ENCODE results near the gene MUC5B.
A peak's percentile ranks its signal among the peaks of the same experiment; 100 is the strongest.
"Not testable (repeated sequence)": the region's sequence is repeated elsewhere in the genome, so short reads cannot be mapped to it uniquely, and the experiment has no call there.

MUC5B gene

GRCh38 chr11:1189816-1190215, 33.0 kb upstream of the MUC5B start:
- in situ Hi-C loops (cut with MboI; ENCODE audit: low pct_unique_long_range_greater_than_20kb, low sequenced_read_pairs): not testable (repeated sequence)

GRCh38 chr11:1191786-1192470, 30.9 kb upstream of the MUC5B start:
- in situ Hi-C loops (cut with MboI; ENCODE audit: low pct_unique_long_range_greater_than_20kb, low sequenced_read_pairs); DNase-seq: not testable (repeated sequence)

More at GRCh38 chr11:1189816-1190215, 33.0 kb upstream of the MUC5B start:
- not testable (repeated sequence) for DNase-seq

- no peak for DNase-seq
- in situ Hi-C loops (cut with MboI; ENCODE audit: low pct_unique_long_range_greater_than_20kb, low sequenced_read_pairs): no loop called here
These were observed 30.0 kb upstream of the MUC5B start for GRCh38 chr11:1192741-1193325.

- in situ Hi-C loops (cut with MboI; ENCODE audit: low pct_unique_long_range_greater_than_20kb, low sequenced_read_pairs): no loop called here
- no peak for DNase-seq
These were observed 29.3 kb upstream of the MUC5B start for GRCh38 chr11:1193326-1194230.

- DNase-seq: no peak
- in situ Hi-C loops (cut with MboI; ENCODE audit: low pct_unique_long_range_greater_than_20kb, low sequenced_read_pairs): no loop called here
These were observed 28.5 kb upstream of the MUC5B start for GRCh38 chr11:1194231-1194976.

GRCh38 chr11:1194977-1195681, 27.7 kb upstream of the MUC5B start:
- DNase-seq: no peak
- in situ Hi-C loops (cut with MboI; ENCODE audit: low pct_unique_long_range_greater_than_20kb, low sequenced_read_pairs): no loop called here

GRCh38 chr11:1195682-1196515, 27.0 kb upstream of the MUC5B start:
- in situ Hi-C loops (cut with MboI; ENCODE audit: low pct_unique_long_range_greater_than_20kb, low sequenced_read_pairs): no loop called here
- DNase-seq: no peak

GRCh38 chr11:1196516-1197391, 26.1 kb upstream of the MUC5B start:
- in situ Hi-C loops (cut with MboI; ENCODE audit: low pct_unique_long_range_greater_than_20kb, low sequenced_read_pairs): no loop called here
- no peak for DNase-seq

- in situ Hi-C loops (cut with MboI; ENCODE audit: low pct_unique_long_range_greater_than_20kb, low sequenced_read_pairs): no loop called here
- DNase-seq: no peak
These were observed 25.4 kb upstream of the MUC5B start for GRCh38 chr11:1197431-1197885.

GRCh38 chr11:1197886-1198560, 24.8 kb upstream of the MUC5B start:
- DNase-seq: no peak
- in situ Hi-C loops (cut with MboI; ENCODE audit: low pct_unique_long_range_greater_than_20kb, low sequenced_read_pairs): no loop called here

GRCh38 chr11:1198561-1199240, 24.2 kb upstream of the MUC5B start:
- peak; percentile 15 for DNase-seq
- in situ Hi-C loops (cut with MboI; ENCODE audit: low pct_unique_long_range_greater_than_20kb, low sequenced_read_pairs): no loop called here

GRCh38 chr11:1199241-1199750, 23.6 kb upstream of the MUC5B start:
- in situ Hi-C loops (cut with MboI; ENCODE audit: low pct_unique_long_range_greater_than_20kb, low sequenced_read_pairs): no loop called here
- DNase-seq: no peak

GRCh38 chr11:1199751-1200610, 22.9 kb upstream of the MUC5B start:
- in situ Hi-C loops (cut with MboI; ENCODE audit: low pct_unique_long_range_greater_than_20kb, low sequenced_read_pairs): no loop called here

GRCh38 chr11:1200611-1201191, 22.2 kb upstream of the MUC5B start:
- DNase-seq: no peak
- in situ Hi-C loops (cut with MboI; ENCODE audit: low pct_unique_long_range_greater_than_20kb, low sequenced_read_pairs): no loop called here

More at GRCh38 chr11:1199751-1200610, 22.9 kb upstream of the MUC5B start:
- DNase-seq: no peak

Measured in KBM-7 (cell line).